Thyroid gland (tissue), 4 donors: ENCODE data around the gene RTN1.

Experiments
- POLR2A ChIP-seq, 2 donors: fragments of 450-650 bp; IDR thresholded peaks; one replicate each; pipeline ENCODE4 v1.6.1; 2017; ENCODE audit warnings: antibody characterized with exemption in 2 of 2, mild to moderate bottlenecking in 2 of 2, moderate library complexity in 1 of 2
- TF ChIP-seq, protein P1 (sequence below), 6 experiments: fragments of 200-600 bp in 3 of 6; fragments of 450-650 bp in 3 of 6; sonication (generic) in 3 of 6; IDR thresholded peaks; one replicate each; pipeline ENCODE4 v1.5.1; 2016 to 2019; ENCODE audit warnings: antibody characterized with exemption in 6 of 6, mild to moderate bottlenecking in 2 of 6, inconsistent platforms in 1 of 6, moderate library complexity in 1 of 6

DNA sequence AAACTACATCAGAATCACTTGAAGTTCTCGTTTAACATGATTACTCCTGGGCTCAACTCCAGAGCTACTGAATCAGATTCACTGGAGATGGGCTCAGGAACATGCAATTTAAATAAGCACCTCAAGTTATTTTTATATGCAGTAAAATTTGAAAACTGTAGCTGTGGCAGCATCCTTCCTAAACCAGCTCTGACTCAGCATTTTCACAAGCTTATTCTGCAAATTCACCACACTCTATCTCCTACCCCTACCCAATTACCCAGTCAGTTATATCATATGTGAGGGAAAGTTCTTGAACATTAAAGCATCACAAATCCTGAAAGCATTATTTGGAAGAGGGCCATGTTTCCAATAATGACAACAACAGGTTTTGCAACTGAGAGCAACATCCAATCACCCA, 25.1 kb upstream of the RTN1 start:
- TF ChIP-seq, protein P1, sequence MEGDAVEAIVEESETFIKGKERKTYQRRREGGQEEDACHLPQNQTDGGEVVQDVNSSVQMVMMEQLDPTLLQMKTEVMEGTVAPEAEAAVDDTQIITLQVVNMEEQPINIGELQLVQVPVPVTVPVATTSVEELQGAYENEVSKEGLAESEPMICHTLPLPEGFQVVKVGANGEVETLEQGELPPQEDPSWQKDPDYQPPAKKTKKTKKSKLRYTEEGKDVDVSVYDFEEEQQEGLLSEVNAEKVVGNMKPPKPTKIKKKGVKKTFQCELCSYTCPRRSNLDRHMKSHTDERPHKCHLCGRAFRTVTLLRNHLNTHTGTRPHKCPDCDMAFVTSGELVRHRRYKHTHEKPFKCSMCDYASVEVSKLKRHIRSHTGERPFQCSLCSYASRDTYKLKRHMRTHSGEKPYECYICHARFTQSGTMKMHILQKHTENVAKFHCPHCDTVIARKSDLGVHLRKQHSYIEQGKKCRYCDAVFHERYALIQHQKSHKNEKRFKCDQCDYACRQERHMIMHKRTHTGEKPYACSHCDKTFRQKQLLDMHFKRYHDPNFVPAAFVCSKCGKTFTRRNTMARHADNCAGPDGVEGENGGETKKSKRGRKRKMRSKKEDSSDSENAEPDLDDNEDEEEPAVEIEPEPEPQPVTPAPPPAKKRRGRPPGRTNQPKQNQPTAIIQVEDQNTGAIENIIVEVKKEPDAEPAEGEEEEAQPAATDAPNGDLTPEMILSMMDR (IDR thresholded peaks at IDR 0.05), result no peak
- TF ChIP-seq POLR2A (IDR thresholded peaks at IDR 0.05), result no peak
